K562 (cell line): ENCODE data around the gene NDC1. TPM values are rescaled to one million over a fixed set of nuclear protein-coding genes. Genes with fewer than 3 reads are reported as not detected.
"Not testable (repeated sequence)": the region's sequence is repeated elsewhere in the genome, so short reads cannot be mapped to it uniquely, and the experiment has no call there.

Experiments used
- ATAC-seq: fragments of 200-7000 bp; cut with Tn5 transposase; 3 replicates; pipeline ENCODE4 v1.9.1; 2020; ENCODE audit warnings: moderate library complexity
- BruUV-seq: library from RNA; stranded (reverse); fragments of 400-500 nt; replicated peaks from 2 replicates; lab custom pipeline; 2021; lab: Mats Ljungman, UMichigan
- CTCF ChIA-PET: fragments of 300-600 bp; formaldehyde crosslinking; extraction: SDS; loops from one replicate; lab custom pipeline; 2021; ENCODE audit warnings: low intra/inter-chr PET ratio; lab: Yijun Ruan, JAX
- POLR2A ChIA-PET: fragments of 300-600, 350-650 bp; sonication (Branson Sonifier 250); formaldehyde crosslinking; extraction: SDS; loops from one replicate; lab custom pipeline; 2021; ENCODE audit warnings: antibody characterized with exemption, inconsistent platforms; lab: Yijun Ruan, JAX
- DNase-seq, 4 experiments: peaks; one replicate each; pipeline versions ENCODE4 v3.0.0 to v3.0.0-alpha.2; 2011 to 2018; ENCODE audit warnings: low spot score in 3 of 4, mixed read lengths in 3 of 4; ENCODE audit errors: extremely low read depth in 1 of 4
- FAIRE-seq: peaks from 2 replicates; lab custom pipeline; 2011; peaks lifted over from hg19 to GRCh38; lab: Jason Lieb, UNC
- H2AFZ ChIP-seq: 2 replicates; pipeline ENCODE4 v1.6.0; 2011; ENCODE audit warnings: low read depth, low read length, control low read depth, inconsistent platforms
- H3K27ac ChIP-seq: fragments of 200-600 bp; 3 replicates; pipeline ENCODE4 v1.8.0; 2011; ENCODE audit warnings: low read depth, mild to moderate bottlenecking, control low read depth, inconsistent platforms, low read length, moderate library complexity, mixed read lengths; ENCODE audit errors: extremely low read depth
- H3K27me3 ChIP-seq, 2 experiments: fragments of 300-600 bp in 1 of 2; 2 replicates in 1 of 2; 3 replicates in 1 of 2; pipeline versions ENCODE4 v1.6.0 to v1.8.0; 2011; ENCODE audit warnings: inconsistent platforms in 2 of 2, low read length in 2 of 2, mild to moderate bottlenecking in 1 of 2, mixed read lengths in 1 of 2, moderate library complexity in 1 of 2; ENCODE audit not compliant: control insufficient read depth in 2 of 2, insufficient read depth in 2 of 2
- H3K36me3 ChIP-seq: fragments of 300-600 bp; 3 replicates; pipeline ENCODE4 v1.8.0; 2011; ENCODE audit warnings: mild to moderate bottlenecking, low read length, inconsistent platforms; ENCODE audit not compliant: control insufficient read depth, insufficient read depth
- H3K4me1 ChIP-seq, 2 experiments: fragments of 200-600 bp in 1 of 2; replicated peaks in 1 of 2; 2 replicates in 1 of 2; 3 replicates in 1 of 2; pipeline versions ENCODE4 v1.5.1 to v1.8.0; 2011; ENCODE audit warnings: inconsistent platforms in 2 of 2, low read length in 2 of 2, mild to moderate bottlenecking in 1 of 2, mixed read lengths in 1 of 2, moderate library complexity in 1 of 2; ENCODE audit not compliant: control insufficient read depth in 2 of 2, insufficient read depth in 2 of 2
- H3K4me2 ChIP-seq: 2 replicates; pipeline ENCODE4 v1.6.1; 2011; ENCODE audit warnings: low read length, control low read depth, inconsistent platforms, mixed read lengths; ENCODE audit not compliant: insufficient read depth
- H3K4me3 ChIP-seq: fragments of 200-600 bp; sonication (generic), shearing (Covaris generic); 2 replicates; pipeline ENCODE4 v1.5.1; 2016; ENCODE audit warnings: control low read depth, inconsistent platforms
- H3K79me2 ChIP-seq: fragments of 200-600 bp; 3 replicates; pipeline ENCODE4 v1.8.0; 2011; ENCODE audit warnings: low read length, inconsistent platforms; ENCODE audit not compliant: control insufficient read depth, insufficient read depth
- H3K9ac ChIP-seq, 2 experiments: 2 replicates each; pipeline versions ENCODE4 v1.6.0 to v1.6.1; 2011; ENCODE audit warnings: low read depth in 2 of 2, low read length in 2 of 2, control low read depth in 1 of 2, inconsistent platforms in 1 of 2, mild to moderate bottlenecking in 1 of 2, mixed read lengths in 1 of 2; ENCODE audit not compliant: insufficient read depth in 1 of 2
- H3K9me1 ChIP-seq: one replicate; pipeline ENCODE4 v1.6.0; 2011; ENCODE audit warnings: inconsistent platforms, mild to moderate bottlenecking, low read length, moderate library complexity; ENCODE audit not compliant: control insufficient read depth, insufficient read depth
- H3K9me3 ChIP-seq: replicated peaks from 2 replicates; pipeline ENCODE4 v1.5.1; 2011; ENCODE audit warnings: low read depth, low read length, inconsistent platforms; ENCODE audit not compliant: control insufficient read depth, insufficient read depth
- H4K20me1 ChIP-seq: replicated peaks from 2 replicates; pipeline ENCODE4 v1.6.1; 2011; ENCODE audit warnings: low read length, inconsistent platforms, mixed read lengths; ENCODE audit not compliant: control insufficient read depth, insufficient read depth
- ARID1B ChIP-seq: fragments of 450-650 bp; IDR thresholded peaks from 2 replicates; pipeline ENCODE4 v1.6.1; 2016; ENCODE audit warnings: antibody characterized with exemption, mild to moderate bottlenecking, inconsistent platforms
- CTBP1 ChIP-seq: fragments of 450-650 bp; IDR thresholded peaks from 2 replicates; pipeline ENCODE4 v1.6.1; 2016; ENCODE audit warnings: borderline replicate concordance
- DPF2 ChIP-seq: fragments of 450-650 bp; IDR thresholded peaks from 2 replicates; pipeline ENCODE4 v1.6.1; 2016
- MEIS2 ChIP-seq: fragments of 450-650 bp; IDR thresholded peaks from 2 replicates; pipeline ENCODE4 v1.6.1; 2014; ENCODE audit warnings: mild to moderate bottlenecking; ENCODE audit not compliant: partially characterized antibody
- SMARCA4 ChIP-seq: fragments of 450-650 bp; IDR thresholded peaks from 2 replicates; pipeline ENCODE4 v1.6.1; 2016
- SMARCE1 ChIP-seq: fragments of 450-650 bp; IDR thresholded peaks from 2 replicates; pipeline ENCODE4 v1.7.1; 2016; ENCODE audit warnings: mild to moderate bottlenecking
- WGBS: fragments of 100-300 bp; shearing (Covaris generic); methylation state at CpG from one replicate; pipeline ENCODE4 v1.1.6; 2016; ENCODE audit warnings: low coverage, mixed read lengths; ENCODE audit not compliant: insufficient coverage; ENCODE audit errors: missing lambda C conversion rate; 5-methylcytosine and 5-hydroxymethylcytosine counted together
- in situ Hi-C: fragments of 300-500 bp; cut with MboI; formaldehyde crosslinking; loops from 4 replicates; pipeline ENCODE4 v1.15.0; 2018; ENCODE audit warnings: inconsistent platforms, mixed read lengths
- intact Hi-C: fragments of 100-400 bp; cut with micrococcal nuclease; formaldehyde crosslinking; loops from 2 replicates; pipeline ENCODE4 v1.14.2; 2022
- polyA plus RNA-seq, 8 experiments: library from polyadenylated mRNA; depleted of rRNA in 4 of 8; stranded (reverse) in 5 of 8; unstranded in 3 of 8; fragments of >200 nt; fragmentation: Nextera tagmentation in 2 of 8; fragmentation: Illumina TruSeq in 1 of 8; extraction: Ambion mirVana in 2 of 8; extraction: Trizol in 1 of 8; gene quantifications; 2 replicates each; pipeline versions ENCODE4 v1.2.1 to v1.2.3, GENCODE V29; 2011 to 2014; ENCODE audit warnings: inconsistent platforms in 1 of 8, missing spikeins in 1 of 8
- total RNA-seq, 7 experiments: library from RNA; depleted of rRNA in 6 of 7; stranded (reverse); fragments of >200 nt in 6 of 7; fragmentation: Illumina TruSeq in 2 of 7; extraction: Trizol in 2 of 7; gene quantifications; 2 replicates each; pipeline versions ENCODE4 v1.2.1 to v1.2.3, GENCODE V29; 2011 to 2021; ENCODE audit warnings: low replicate concordance in 1 of 7
- TF ChIP-seq, protein P1 (sequence below), 2 experiments: fragments of 450-650 bp; formaldehyde crosslinking in 1 of 2; IDR thresholded peaks; 2 replicates each; pipeline versions ENCODE4 v1.4.0 to v1.6.1; 2014 to 2020; ENCODE audit warnings: mild to moderate bottlenecking in 2 of 2, borderline replicate concordance in 1 of 2, low read depth in 1 of 2
- TF ChIP-seq, protein P2 (sequence below), 2 experiments: IDR thresholded peaks in 1 of 2; conservative IDR thresholded peaks in 1 of 2; 2 replicates each; pipeline ENCODE4 v1.6.1; 2016; ENCODE audit warnings: low read depth in 2 of 2, mild to moderate bottlenecking in 1 of 2, missing compliant biosample characterization in 1 of 2, missing genetic modification characterization in 1 of 2, moderate library complexity in 1 of 2
- TF ChIP-seq, protein P3 (sequence below): fragments of 450-650 bp; IDR thresholded peaks from 2 replicates; pipeline ENCODE4 v1.6.1; 2016

The NDC1 gene
- total and polyA plus RNA-seq, 9 of the 15 experiments (the other 6 are each of a cell fraction or from before 2014, with no cell fraction given), result 26.9 to 102 (median 64.5) TPM

DNA sequence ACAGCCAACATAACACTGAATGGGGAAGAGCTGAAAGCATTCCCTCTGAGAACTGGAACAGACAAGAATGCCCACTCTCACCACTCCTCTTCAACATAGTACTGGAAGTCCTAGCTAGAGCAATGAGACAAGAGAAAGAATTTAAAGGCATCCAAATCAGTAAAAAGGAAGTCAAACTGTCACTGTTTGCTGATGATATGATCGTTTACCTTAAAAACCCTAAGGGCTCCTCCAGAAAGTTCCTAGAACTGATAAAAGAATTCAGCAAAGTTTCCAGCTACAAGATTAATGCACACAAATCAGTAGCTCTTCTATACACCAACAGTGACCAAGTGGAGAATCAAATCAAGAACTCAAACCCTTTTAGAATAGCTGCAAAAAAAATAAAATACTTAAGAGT lies 22.6 kb downstream of the NDC1 start:
- H3K27me3 ChIP-seq, H3K9ac ChIP-seq, FAIRE-seq, DNase-seq, ATAC-seq, CTCF ChIA-PET, in situ Hi-C loops, H3K27ac ChIP-seq, H4K20me1 ChIP-seq, H2AFZ ChIP-seq, H3K9me3 ChIP-seq, H3K9me1 ChIP-seq, intact Hi-C loops, H3K4me2 ChIP-seq, BruUV-seq, H3K4me3 ChIP-seq: not testable (repeated sequence)
- 0% methylated on average over 1 of the region's 1 CpG for WGBS
- TF ChIP-seq, protein P1, sequence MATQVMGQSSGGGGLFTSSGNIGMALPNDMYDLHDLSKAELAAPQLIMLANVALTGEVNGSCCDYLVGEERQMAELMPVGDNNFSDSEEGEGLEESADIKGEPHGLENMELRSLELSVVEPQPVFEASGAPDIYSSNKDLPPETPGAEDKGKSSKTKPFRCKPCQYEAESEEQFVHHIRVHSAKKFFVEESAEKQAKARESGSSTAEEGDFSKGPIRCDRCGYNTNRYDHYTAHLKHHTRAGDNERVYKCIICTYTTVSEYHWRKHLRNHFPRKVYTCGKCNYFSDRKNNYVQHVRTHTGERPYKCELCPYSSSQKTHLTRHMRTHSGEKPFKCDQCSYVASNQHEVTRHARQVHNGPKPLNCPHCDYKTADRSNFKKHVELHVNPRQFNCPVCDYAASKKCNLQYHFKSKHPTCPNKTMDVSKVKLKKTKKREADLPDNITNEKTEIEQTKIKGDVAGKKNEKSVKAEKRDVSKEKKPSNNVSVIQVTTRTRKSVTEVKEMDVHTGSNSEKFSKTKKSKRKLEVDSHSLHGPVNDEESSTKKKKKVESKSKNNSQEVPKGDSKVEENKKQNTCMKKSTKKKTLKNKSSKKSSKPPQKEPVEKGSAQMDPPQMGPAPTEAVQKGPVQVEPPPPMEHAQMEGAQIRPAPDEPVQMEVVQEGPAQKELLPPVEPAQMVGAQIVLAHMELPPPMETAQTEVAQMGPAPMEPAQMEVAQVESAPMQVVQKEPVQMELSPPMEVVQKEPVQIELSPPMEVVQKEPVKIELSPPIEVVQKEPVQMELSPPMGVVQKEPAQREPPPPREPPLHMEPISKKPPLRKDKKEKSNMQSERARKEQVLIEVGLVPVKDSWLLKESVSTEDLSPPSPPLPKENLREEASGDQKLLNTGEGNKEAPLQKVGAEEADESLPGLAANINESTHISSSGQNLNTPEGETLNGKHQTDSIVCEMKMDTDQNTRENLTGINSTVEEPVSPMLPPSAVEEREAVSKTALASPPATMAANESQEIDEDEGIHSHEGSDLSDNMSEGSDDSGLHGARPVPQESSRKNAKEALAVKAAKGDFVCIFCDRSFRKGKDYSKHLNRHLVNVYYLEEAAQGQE (IDR thresholded peaks at IDR 0.05; ENCODE audit: borderline replicate concordance), result peak; percentile 31; the same call in 1 of the 2 replicates
- TF ChIP-seq, protein P1 (CRISPR knock-in tag; IDR thresholded peaks at IDR 0.05; ENCODE audit: low read depth), result not testable (repeated sequence)
- TF ChIP-seq DPF2, result 0 out of 2 replicates have a peak, but pooled peaks have one; percentile 16
- TF ChIP-seq ARID1B, result peak; percentile 45; the same call in 1 of the 2 replicates
- TF ChIP-seq MEIS2, result peak; percentile 62
- peak; percentile 59; the same call in 1 of the 2 replicates for TF ChIP-seq CTBP1
- TF ChIP-seq, protein P2, sequence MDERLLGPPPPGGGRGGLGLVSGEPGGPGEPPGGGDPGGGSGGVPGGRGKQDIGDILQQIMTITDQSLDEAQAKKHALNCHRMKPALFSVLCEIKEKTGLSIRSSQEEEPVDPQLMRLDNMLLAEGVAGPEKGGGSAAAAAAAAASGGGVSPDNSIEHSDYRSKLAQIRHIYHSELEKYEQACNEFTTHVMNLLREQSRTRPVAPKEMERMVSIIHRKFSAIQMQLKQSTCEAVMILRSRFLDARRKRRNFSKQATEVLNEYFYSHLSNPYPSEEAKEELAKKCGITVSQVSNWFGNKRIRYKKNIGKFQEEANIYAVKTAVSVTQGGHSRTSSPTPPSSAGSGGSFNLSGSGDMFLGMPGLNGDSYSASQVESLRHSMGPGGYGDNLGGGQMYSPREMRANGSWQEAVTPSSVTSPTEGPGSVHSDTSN (CRISPR knock-in tag; IDR thresholded peaks at IDR 0.05; ENCODE audit: low read depth), result not testable (repeated sequence)
- TF ChIP-seq, protein P2 (tag; conservative IDR thresholded peaks at IDR 0.05; ENCODE audit: low read depth), result peak; percentile 29; the same call in 1 of the 2 replicates
- TF ChIP-seq, protein P3, sequence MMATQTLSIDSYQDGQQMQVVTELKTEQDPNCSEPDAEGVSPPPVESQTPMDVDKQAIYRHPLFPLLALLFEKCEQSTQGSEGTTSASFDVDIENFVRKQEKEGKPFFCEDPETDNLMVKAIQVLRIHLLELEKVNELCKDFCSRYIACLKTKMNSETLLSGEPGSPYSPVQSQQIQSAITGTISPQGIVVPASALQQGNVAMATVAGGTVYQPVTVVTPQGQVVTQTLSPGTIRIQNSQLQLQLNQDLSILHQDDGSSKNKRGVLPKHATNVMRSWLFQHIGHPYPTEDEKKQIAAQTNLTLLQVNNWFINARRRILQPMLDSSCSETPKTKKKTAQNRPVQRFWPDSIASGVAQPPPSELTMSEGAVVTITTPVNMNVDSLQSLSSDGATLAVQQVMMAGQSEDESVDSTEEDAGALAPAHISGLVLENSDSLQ, result peak; percentile 53; the same call in 1 of the 2 replicates
- TF ChIP-seq SMARCA4, result peak; percentile 38; the same call in 1 of the 2 replicates
- TF ChIP-seq SMARCE1, result 0 out of 2 replicates have a peak, but pooled peaks have one; percentile 26
- peaks cover 76% of the 10 kb centered on the region for H3K36me3 ChIP-seq
- peaks cover 37% of the 10 kb centered on the region for H3K79me2 ChIP-seq
- peaks cover 9 to 10% of the 10 kb centered on the region in 2 experiments; a peak in 2 of 5 replicates for H3K4me1 ChIP-seq
- POLR2A ChIA-PET, result interaction anchor here (1.8 kb wide), 1 partner anchor 11 kb away, joined by 7 read pairs; no protein-coding TSS in a partner anchor
